ENCODE results near the gene IGIP. TPM values are rescaled to one million over a fixed set of nuclear protein-coding genes. Genes with fewer than 3 reads are reported as not detected.

Gene IGIP
- polyA plus RNA-seq, 1 of the 3 experiments (the other 2 are of a cell fraction): 0.72 TPM

DNA sequence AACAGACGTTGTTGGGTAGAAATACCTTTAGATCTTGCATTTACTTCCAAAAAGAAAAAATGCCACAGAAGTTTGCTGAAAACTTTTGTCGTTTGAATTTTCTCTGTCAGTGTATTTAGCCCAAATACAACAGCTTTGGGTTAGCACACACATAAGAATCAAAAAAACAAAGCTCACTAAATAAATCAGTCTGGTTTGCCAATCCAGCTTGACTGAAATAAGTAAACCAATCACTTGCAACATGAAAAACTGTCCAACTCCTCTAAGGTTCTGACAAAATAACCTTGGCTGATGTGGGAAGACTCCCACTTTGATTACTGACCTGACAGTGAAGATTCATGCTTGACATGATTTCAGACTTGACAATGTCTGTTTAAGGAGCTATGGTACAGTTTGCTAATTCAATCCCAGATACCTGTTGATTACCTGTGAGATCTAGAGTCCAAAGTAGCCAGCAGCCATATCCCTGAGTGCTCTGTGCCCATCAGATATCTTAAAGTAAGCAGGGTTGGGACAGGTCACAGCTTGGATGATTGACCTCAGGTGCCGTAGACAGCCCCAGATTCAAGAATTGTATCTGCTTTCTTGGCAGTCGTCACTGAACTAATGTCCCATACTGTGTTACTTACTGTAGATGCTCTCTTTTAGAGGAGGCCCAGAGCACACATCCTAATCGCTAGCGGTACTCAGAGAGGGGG, 727 bp downstream of the IGIP start (continued):
- TF ChIP-seq, protein P1, sequence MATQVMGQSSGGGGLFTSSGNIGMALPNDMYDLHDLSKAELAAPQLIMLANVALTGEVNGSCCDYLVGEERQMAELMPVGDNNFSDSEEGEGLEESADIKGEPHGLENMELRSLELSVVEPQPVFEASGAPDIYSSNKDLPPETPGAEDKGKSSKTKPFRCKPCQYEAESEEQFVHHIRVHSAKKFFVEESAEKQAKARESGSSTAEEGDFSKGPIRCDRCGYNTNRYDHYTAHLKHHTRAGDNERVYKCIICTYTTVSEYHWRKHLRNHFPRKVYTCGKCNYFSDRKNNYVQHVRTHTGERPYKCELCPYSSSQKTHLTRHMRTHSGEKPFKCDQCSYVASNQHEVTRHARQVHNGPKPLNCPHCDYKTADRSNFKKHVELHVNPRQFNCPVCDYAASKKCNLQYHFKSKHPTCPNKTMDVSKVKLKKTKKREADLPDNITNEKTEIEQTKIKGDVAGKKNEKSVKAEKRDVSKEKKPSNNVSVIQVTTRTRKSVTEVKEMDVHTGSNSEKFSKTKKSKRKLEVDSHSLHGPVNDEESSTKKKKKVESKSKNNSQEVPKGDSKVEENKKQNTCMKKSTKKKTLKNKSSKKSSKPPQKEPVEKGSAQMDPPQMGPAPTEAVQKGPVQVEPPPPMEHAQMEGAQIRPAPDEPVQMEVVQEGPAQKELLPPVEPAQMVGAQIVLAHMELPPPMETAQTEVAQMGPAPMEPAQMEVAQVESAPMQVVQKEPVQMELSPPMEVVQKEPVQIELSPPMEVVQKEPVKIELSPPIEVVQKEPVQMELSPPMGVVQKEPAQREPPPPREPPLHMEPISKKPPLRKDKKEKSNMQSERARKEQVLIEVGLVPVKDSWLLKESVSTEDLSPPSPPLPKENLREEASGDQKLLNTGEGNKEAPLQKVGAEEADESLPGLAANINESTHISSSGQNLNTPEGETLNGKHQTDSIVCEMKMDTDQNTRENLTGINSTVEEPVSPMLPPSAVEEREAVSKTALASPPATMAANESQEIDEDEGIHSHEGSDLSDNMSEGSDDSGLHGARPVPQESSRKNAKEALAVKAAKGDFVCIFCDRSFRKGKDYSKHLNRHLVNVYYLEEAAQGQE (IDR thresholded peaks at IDR 0.05; ENCODE audit: low read depth, low read length): no peak

DNA sequence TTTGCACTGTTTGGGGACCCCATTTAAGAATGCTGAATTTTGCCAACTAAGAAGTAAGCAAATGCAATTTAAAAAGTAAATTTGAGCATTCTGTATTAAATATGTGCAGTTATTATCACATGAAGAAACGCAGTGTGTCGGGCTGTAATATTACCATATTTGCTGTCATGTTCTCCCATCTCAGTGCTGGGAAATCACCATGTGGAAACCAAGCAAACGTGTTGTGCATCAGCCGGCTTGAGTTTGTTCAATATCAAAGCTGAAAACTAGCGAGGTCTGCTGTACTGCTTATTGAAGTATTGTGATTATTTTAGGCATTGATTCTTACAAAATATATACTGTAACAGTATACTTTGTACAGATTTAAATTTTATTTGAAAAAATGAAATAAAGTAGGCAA, 2.6 kb downstream of the IGIP start:
- ChIA-PET CTCF (interaction anchor here (1.2 to 2.5 kb wide), 3 partner anchors 16 to 24 kb away, joined by 3 to 14 read pairs (median 8); no protein-coding TSS in a partner anchor), POLR2A (no interaction called here)
- H3K4me2 ChIP-seq: no peak overlapping the region
- 94% methylated on average over 5 of the region's 5 CpGs for WGBS (ENCODE audit: low lambda C conversion rate)
- no peaks in the 10 kb centered on the region; the same call in 1 of the 2 replicates for H4K20me1 ChIP-seq (ENCODE audit: insufficient read depth)
- peaks cover 8% of the 10 kb centered on the region for H3F3A ChIP-seq (replicated peaks; ENCODE audit: insufficient read depth)
- H3K27me3 ChIP-seq (ENCODE audit: insufficient read depth): no peaks in the 10 kb centered on the region
- no peaks in the 10 kb centered on the region for H3K36me3 ChIP-seq (replicated peaks in 1 of 2; ENCODE audit: control insufficient read depth in 1 of 2, insufficient read depth in 2 of 2, low read length in 1 of 2)
- peaks cover 0 to 23% of the 10 kb centered on the region in 2 experiments; a peak in 3 of 4 replicates for H3K4me1 ChIP-seq (ENCODE audit: control insufficient read depth in 1 of 2, insufficient read depth in 2 of 2, low read depth in 1 of 2, low read length in 1 of 2)
- H2AFZ ChIP-seq (ENCODE audit: low read depth): no peak overlapping the region
- H3K9ac ChIP-seq: no peak overlapping the region
- no peaks in the 10 kb centered on the region for H3K9me2 ChIP-seq
- no peak overlapping the region for H3K4me3 ChIP-seq (ENCODE audit: low read depth in 2 of 2, low read length in 1 of 2)
- H3K79me2 ChIP-seq (ENCODE audit: insufficient read depth): peaks cover 49% of the 10 kb centered on the region
- H3K9me3 ChIP-seq: no peaks in the 10 kb centered on the region
- no peak for TF ChIP-seq TAF1 (IDR thresholded peaks at IDR 0.05; ENCODE audit: borderline replicate concordance, low read depth, low read length)
- TF ChIP-seq, protein P2, sequence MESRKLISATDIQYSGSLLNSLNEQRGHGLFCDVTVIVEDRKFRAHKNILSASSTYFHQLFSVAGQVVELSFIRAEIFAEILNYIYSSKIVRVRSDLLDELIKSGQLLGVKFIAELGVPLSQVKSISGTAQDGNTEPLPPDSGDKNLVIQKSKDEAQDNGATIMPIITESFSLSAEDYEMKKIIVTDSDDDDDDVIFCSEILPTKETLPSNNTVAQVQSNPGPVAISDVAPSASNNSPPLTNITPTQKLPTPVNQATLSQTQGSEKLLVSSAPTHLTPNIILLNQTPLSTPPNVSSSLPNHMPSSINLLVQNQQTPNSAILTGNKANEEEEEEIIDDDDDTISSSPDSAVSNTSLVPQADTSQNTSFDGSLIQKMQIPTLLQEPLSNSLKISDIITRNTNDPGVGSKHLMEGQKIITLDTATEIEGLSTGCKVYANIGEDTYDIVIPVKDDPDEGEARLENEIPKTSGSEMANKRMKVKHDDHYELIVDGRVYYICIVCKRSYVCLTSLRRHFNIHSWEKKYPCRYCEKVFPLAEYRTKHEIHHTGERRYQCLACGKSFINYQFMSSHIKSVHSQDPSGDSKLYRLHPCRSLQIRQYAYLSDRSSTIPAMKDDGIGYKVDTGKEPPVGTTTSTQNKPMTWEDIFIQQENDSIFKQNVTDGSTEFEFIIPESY (IDR thresholded peaks at IDR 0.05; ENCODE audit: borderline replicate concordance, low read depth): no peak
- TF ChIP-seq JUND (IDR thresholded peaks at IDR 0.05): no peak
- TF ChIP-seq EP300 (IDR thresholded peaks at IDR 0.05; ENCODE audit: borderline replicate concordance in 1 of 2, low read depth in 1 of 2, low read length in 1 of 2): no peak
- no peak for TF ChIP-seq MEF2A (IDR thresholded peaks at IDR 0.05; ENCODE audit: borderline replicate concordance, low read depth)
- TF ChIP-seq RXRA (IDR thresholded peaks at IDR 0.05; ENCODE audit: borderline replicate concordance, low read depth): no peak
- no peak for TF ChIP-seq MXI1 (IDR thresholded peaks at IDR 0.05; ENCODE audit: low read depth, low read length)
- TF ChIP-seq, protein P3, sequence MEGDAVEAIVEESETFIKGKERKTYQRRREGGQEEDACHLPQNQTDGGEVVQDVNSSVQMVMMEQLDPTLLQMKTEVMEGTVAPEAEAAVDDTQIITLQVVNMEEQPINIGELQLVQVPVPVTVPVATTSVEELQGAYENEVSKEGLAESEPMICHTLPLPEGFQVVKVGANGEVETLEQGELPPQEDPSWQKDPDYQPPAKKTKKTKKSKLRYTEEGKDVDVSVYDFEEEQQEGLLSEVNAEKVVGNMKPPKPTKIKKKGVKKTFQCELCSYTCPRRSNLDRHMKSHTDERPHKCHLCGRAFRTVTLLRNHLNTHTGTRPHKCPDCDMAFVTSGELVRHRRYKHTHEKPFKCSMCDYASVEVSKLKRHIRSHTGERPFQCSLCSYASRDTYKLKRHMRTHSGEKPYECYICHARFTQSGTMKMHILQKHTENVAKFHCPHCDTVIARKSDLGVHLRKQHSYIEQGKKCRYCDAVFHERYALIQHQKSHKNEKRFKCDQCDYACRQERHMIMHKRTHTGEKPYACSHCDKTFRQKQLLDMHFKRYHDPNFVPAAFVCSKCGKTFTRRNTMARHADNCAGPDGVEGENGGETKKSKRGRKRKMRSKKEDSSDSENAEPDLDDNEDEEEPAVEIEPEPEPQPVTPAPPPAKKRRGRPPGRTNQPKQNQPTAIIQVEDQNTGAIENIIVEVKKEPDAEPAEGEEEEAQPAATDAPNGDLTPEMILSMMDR (IDR thresholded peaks at IDR 0.05): no peak
- TF ChIP-seq, protein P4, sequence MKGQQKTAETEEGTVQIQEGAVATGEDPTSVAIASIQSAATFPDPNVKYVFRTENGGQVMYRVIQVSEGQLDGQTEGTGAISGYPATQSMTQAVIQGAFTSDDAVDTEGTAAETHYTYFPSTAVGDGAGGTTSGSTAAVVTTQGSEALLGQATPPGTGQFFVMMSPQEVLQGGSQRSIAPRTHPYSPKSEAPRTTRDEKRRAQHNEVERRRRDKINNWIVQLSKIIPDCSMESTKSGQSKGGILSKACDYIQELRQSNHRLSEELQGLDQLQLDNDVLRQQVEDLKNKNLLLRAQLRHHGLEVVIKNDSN (IDR thresholded peaks at IDR 0.05; ENCODE audit: borderline replicate concordance, low read depth): no peak
- TF ChIP-seq, protein P1 (IDR thresholded peaks at IDR 0.05; ENCODE audit: low read depth, low read length): no peak
- no peak overlapping the region for H3K27ac ChIP-seq (ENCODE audit: low read depth in 2 of 2, low read length in 1 of 2)
- no peak for DNase-seq
